ENCODE results near the gene CAMK2G. TPM values are rescaled to one million over a fixed set of nuclear protein-coding genes. Genes with fewer than 3 reads are reported as not detected.
"Not testable (repeated sequence)": the region's sequence is repeated elsewhere in the genome, so short reads cannot be mapped to it uniquely, and the experiment has no call there.

CAMK2G gene
- total RNA-seq: 10 to 100 TPM; 26.2 to 39.7 TPM

DNA sequence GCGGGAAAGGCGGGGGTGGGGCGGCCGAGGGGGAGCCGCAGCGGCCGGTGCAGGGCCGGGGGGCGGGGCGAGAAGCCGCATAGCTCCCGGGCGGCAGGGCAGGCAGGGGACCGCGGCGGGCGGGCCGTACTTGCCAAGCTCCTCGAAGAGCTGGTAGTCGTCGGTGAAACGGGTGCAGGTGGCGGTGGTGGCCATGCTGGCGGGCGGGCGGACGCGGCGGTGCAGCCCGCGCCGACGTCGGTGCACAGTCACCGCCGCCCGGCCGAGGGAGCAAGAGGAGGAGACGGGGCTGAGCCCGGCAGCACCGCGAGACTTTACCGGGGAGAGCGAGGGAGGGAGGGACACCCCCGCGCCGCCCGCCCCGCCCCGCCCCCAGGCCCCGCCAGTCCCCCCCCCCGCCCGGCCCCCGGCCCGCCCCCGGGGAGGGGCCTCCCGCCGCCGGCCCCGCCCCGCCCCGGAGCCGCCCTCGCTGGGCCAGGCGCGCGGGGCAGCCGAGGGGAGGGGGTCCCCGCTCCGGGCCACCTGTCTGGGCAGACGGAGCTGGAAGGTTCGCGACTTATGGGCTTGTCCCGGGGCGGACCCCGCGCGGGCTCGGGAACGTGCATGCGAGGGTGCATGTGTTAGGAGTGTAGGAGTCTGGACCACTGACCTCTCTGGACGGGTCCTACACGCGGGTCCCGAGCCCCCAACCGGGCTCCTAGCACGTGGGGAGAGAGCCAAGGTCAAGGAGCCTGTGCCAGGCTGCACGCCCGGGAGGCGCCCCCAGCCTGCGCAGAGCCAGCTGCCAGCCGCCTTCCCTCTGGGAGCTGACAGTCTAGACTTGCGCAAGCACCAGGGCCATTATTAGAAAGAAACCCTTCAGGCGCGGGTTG is at the start of gene CAMK2G:
CAMK2G (minus strand) TSS at position 289 of the 872 bp plus-strand sequence; CDS start at position 195, 94 bp downstream.
- peak; percentile 78 to 86 for DNase-seq (ENCODE audit: low spot score in 2 of 2)
- H3K9me3 Mint-ChIP-seq: no peaks in the 10 kb centered on the region
- ATAC-seq: peak; percentile 90 to 91
- peak within 1 kb of the TSS; percentile 81 to 84 for H3K27ac Mint-ChIP-seq
- peaks cover 10 to 13% of the 10 kb centered on the region in 2 donors for H3K36me3 Mint-ChIP-seq

DNA sequence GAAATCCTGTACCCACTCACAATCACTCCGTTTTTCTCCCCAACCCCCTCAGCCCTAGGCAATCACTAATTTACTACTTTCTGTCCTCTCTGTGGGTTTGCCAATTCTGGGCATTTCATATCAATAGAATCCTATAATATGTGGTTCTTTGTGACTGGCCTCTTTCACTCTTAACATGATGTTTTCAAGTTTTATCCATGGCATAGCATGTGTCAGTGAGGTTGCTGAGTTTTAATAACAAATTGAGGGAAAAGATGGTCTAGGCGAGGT is 48.4 kb upstream of the CAMK2G start:
- DNase-seq (ENCODE audit: low spot score in 2 of 2) (no peak), ATAC-seq (peak; percentile 23 to 68)
- Mint-ChIP-seq H3K36me3 (peaks cover 0 to 6% of the 10 kb centered on the region in 2 donors), H3K27ac (no peak overlapping the region), H3K9me3 (no peaks in the 10 kb centered on the region)

DNA sequence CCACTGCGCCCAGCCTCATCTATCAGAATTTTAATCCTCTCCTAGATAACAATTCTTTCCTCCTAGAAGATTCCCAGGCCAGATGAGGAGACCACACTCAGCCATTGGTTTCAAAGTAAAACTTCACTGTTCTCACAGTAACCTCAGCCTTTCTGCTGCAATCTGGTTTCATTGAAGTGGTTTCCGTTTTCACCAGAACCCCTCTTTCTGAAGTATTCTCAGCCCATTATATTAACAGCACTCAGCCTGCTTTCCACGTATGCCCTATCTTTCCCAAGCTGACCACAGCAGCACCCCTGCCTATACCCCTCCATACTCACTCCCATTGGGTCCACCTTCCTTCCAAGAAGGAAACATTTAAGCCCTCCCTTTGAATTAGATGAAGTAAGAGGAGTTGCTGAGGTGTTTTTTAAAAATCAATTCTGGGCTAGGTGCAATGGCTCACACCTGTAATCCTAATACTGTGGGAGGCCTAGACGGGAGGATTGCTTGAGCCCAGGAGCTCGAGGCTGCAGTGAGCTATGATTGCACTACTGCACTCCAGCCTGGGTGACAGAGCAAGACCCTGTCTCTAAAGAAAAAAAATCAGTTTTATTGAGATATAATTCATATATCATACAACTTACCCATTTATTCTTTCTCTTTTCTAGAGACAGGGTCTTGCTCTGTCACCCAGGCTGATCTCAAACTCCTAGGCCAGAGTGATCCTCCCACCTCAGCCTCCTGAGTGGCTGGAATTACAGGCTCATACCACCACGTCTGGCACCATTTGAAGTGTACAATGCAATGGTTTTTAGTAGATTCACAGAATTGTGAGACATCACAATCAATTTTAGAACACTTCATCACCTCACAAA is 47.9 kb upstream of the CAMK2G start:
- Mint-ChIP-seq H3K9me3 (no peaks in the 10 kb centered on the region), H3K27ac (no peak overlapping the region), H3K36me3 (peaks cover 0 to 6% of the 10 kb centered on the region in 2 donors)
- DNase-seq (ENCODE audit: low spot score in 2 of 2) (peak in 1 of 2 donors; percentile 22), ATAC-seq (peak; percentile 83)

DNA sequence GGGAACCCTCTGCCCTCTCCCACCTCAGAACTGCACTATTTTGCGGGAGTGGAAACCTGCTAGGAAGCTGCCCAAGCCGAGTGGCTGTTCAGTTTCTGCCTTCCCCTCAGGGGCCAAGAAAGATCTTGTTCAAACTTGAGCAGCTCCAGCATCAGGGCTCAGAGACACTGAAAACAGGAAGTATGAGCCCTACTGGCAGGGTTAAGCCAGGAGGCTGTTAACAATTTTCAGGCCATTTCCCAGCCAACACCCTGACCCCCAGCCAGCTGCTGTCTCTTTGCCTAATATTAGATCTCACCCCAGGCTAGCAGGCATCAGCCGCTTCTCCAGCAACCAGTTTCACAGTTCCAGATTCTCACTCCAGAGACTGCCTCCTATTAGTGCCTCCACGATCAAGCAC is 45.7 kb upstream of the CAMK2G start:
- peaks cover 0 to 6% of the 10 kb centered on the region in 2 donors for H3K36me3 Mint-ChIP-seq
- DNase-seq (ENCODE audit: low spot score in 2 of 2) (no peak), ATAC-seq (no peak)
- H3K27ac Mint-ChIP-seq: no peak overlapping the region
- no peaks in the 10 kb centered on the region for H3K9me3 Mint-ChIP-seq

DNA sequence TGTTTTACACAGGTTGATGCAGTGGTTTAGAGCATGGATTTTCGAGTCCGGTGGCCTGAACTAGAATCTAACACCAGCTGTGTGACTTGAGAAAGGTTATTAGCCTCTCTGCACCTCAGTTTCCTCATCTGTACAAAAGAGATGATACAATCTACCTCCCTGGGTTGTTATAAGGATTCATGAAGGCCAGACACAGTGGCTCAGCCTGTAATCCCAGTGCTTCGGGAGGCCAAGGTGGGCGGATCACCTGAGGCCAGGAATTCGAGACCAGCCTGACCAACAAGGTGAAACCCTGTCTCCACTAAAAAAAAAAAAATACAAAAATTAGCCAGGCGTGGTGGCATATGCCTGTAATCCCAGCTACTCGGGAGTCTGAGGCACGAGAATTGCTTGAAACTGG is 45.1 kb upstream of the CAMK2G start:
- H3K27ac Mint-ChIP-seq; DNase-seq (ENCODE audit: low spot score in 2 of 2); H3K36me3 Mint-ChIP-seq; ATAC-seq; H3K9me3 Mint-ChIP-seq: not testable (repeated sequence)

DNA sequence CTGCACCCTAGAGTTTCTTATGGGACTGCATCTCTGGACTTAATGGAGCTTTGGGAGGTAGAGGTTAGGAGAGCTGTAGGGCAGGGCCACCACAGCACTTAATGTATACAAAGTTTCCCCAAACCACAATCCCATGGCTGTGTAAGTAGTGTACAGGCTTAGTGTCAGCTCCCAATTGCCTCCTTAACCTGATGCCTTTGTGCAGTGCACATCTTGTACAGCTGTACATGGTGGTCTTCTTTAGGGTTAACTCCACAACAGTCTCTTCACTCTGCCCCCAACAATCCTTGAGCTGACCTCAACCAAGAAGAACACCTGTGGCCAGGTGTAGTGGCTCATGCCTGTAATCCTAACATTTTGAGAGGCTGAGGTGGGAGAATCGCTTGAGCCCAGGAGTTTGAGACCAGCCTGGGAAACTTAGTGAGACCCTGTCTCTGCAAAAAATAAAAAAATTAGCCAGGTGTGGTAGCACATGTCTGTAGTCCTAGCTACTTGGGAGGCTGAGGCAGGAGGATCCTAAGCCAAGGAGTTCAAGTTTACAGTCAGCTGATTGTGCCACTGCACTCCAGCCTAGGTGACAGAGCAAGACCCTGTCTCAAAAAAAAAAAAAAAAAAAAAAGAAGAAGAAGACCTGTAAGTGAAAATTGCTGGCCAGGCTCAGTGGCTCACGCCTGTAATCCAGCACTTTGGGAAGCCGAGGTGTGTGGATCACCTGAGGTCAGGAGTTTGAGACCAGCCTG is 43.4 kb upstream of the CAMK2G start:
- ATAC-seq: no peak
- Mint-ChIP-seq H3K27ac (no peak overlapping the region), H3K36me3 (peaks cover 0 to 6% of the 10 kb centered on the region in 2 donors), H3K9me3 (no peaks in the 10 kb centered on the region)
- DNase-seq (ENCODE audit: low spot score in 2 of 2): no peak

DNA sequence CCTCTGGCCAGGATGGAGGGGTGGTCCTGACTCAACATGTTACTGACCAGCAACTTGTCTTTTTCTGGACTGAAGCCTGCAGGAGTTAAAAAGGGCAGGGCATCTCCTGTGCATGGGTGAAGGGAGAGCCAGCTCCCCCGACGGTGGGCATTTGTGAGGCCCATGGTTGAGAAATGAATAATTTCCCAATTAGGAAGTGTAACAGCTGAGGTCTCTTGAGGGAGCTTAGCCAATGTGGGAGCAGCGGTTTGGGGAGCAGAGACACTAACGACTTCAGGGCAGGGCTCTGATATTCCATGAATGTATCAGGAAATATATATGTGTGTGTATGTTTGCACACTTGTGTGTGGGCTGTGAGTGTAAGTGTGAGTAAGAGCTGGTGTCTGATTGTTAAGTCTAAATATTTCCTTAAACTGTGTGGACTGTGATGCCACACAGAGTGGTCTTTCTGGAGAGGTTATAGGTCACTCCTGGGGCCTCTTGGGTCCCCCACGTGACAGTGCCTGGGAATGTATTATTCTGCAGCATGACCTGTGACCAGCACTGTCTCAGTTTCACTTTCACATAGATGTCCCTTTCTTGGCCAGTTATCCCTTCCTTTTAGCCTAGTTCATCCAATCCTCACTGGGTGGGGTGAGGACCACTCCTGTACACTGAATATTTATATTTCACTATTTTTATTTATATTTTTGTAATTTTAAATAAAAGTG is 42.6 kb upstream of the CAMK2G start:
- no peak for DNase-seq (ENCODE audit: low spot score in 2 of 2)
- Mint-ChIP-seq H3K36me3 (peaks cover 0 to 6% of the 10 kb centered on the region in 2 donors), H3K27ac (no peak overlapping the region), H3K9me3 (no peaks in the 10 kb centered on the region)
- ATAC-seq: no peak

DNA sequence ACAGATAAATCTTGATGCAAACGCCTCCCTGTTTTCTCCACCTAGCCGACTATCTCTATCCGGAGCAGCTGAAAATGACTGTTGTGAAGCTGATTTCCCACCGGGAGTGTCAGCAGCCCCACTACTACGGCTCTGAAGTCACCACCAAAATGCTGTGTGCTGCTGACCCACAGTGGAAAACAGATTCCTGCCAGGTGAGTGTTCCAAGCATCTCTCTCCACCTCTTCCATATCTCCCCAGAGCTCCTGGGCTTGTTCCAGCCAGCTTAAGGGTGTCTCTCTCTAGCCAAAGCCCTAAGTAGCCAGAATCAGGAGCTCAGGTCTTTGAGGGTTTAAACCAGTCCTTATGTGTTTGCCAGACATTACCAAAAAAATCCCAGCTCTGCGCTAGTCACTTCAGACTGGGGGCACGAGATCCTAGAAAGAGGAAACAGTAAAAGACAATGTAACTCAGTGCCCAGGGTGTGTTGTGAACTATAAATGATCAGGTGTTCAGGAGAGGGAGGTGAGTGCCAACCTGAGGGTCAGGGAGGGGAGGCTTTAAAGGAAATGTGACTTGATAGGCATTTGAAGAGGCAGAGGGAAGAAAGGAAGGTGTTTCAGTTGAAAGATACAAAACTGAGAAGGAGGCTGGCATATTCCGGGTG is 41.0 kb upstream of the CAMK2G start:
- H3K27ac Mint-ChIP-seq: no peak overlapping the region
- ATAC-seq (no peak), DNase-seq (ENCODE audit: low spot score in 2 of 2) (no peak)
- no peaks in the 10 kb centered on the region for H3K9me3 Mint-ChIP-seq
- H3K36me3 Mint-ChIP-seq: peaks cover 0 to 6% of the 10 kb centered on the region in 2 donors

DNA sequence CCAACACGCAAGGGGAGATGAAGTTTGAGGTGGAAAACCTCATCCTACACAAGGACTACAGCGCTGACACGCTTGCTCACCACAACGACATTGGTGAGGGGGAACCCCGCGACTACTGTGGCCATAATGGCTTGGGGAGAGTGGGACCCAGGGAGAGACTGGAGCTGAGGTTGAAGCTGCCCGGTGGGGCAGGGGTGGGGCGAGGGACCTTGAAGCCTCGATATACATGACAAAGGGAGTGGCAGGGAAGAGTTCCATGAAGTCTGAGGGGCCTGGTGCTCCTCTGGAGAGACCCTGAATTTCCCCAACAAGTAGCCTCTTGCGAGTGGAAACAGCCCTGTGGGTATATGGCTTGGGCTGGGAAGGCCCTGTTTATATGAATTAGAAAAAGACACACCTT is 39.7 kb upstream of the CAMK2G start:
- no peak overlapping the region for H3K27ac Mint-ChIP-seq
- no peaks in the 10 kb centered on the region for H3K36me3 Mint-ChIP-seq
- no peak for ATAC-seq
- no peak for DNase-seq (ENCODE audit: low spot score in 2 of 2)
- no peaks in the 10 kb centered on the region for H3K9me3 Mint-ChIP-seq

DNA sequence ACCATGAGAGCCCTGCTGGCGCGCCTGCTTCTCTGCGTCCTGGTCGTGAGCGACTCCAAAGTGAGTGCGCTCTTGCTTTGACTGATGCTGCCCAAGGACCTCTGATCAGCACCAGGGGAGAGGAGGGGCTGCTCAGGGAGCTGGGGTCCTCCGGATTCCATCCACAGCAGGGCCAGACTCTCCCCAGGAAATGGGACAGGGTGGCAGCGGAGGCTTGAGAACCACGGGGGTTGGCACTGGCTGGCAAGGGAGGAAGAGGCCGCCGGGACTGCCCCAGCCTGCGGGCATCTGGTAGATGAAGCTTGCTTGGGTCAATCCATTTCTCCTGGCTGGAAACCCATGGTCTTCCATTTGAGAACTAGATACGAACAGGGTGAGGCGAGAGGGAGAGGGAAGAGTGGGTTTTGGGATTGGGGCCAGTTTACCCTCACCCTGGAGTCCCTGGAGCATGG is 37.2 kb upstream of the CAMK2G start:
- Mint-ChIP-seq H3K36me3 (no peaks in the 10 kb centered on the region), H3K27ac (no peak overlapping the region), H3K9me3 (no peaks in the 10 kb centered on the region)
- ATAC-seq (no peak), DNase-seq (ENCODE audit: low spot score in 2 of 2) (peak in 1 of 2 donors; percentile 28)

DNA sequence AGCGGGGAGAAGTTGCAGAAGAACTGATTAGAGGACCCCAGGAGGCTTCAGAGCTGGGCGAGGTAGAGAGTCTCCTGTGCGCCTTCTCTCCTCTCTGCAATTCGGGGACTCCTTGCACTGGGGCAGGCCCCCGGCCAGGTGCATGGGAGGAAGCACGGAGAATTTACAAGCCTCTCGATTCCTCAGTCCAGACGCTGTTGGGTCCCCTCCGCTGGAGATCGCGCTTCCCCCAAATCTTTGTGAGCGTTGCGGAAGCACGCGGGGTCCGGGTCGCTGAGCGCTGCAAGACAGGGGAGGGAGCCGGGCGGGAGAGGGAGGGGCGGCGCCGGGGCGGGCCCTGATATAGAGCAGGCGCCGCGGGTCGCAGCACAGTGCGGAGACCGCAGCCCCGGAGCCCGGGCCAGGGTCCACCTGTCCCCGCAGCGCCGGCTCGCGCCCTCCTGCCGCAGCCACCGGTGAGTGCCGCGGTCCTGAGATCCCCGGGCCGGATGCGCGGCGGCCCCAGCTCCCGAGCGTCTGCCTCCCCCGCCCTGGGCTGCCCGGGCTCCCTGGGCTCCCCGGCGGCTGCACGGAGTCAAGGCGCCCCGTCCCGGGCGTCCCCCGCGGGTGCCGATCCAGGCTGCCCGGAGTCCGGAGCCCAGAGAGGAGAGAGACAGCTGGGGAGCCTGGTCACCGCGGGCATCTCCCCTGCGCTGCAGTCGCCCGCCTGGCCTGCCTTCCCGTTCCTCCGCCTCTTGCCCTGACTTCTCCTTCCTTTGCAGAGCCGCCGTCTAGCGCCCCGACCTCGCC is 36.6 kb upstream of the CAMK2G start, which contains the start of gene PLAU:
PLAU (plus strand) TSS at position 369 of the 789 bp plus-strand sequence. CDS start 424 bp downstream, outside the sequence.
- Mint-ChIP-seq H3K27ac (no peak within 1 kb of the TSS), H3K36me3 (no peaks in the 10 kb centered on the region), H3K9me3 (no peaks in the 10 kb centered on the region)
- DNase-seq (ENCODE audit: low spot score in 2 of 2): peak in 1 of 2 donors; percentile 42
- peak; percentile 11 to 73 for ATAC-seq

DNA sequence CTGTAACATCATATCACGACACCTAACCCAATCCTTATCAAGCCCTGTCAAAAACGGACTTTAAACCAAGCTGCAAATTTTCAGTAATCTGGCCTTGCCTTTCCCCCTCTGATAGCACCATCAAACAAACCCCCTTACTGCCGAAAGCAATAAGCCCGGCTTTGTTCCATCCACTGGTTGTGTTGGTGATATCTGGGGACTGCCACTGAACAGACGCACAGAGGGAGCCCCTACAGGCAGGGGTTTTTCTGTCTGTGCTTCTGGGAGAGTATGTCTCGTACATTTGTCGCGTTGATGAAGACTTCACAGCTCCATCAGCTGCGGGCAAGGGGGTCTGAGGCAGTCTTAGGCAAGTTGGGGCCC is 36.0 kb upstream of the CAMK2G start:
- Mint-ChIP-seq H3K27ac (no peak overlapping the region), H3K36me3 (no peaks in the 10 kb centered on the region), H3K9me3 (no peaks in the 10 kb centered on the region)
- ATAC-seq (peak in 1 of 2 donors; percentile 19), DNase-seq (ENCODE audit: low spot score in 2 of 2) (no peak)

DNA sequence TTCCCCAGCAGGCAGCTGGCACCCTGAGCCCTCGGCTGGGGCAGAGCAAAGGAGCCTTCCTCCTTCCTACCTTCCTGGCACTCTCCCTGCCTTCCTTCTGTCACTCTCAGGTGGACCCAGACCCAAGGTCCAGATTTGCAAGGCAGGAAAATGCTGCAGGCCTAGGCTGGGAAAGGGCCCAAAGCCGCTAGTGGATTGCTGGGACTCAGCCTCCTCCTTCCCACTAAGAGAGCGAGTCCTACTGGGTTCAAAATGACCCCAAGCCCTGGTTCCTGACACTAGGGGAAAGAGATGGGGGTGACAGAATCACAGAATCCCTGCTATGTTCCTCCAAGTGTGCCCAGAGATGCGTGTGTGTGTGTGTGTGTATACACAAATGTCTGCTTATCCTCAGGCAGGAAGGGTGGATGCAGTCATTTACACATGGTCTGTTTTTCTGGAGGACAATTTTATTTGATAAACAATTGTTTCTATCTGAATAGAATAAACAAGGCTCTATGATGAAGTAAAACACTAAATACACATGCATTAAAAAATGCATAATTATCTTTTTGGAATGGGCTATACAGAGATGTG is 35.3 kb upstream of the CAMK2G start:
- Mint-ChIP-seq H3K9me3 (no peaks in the 10 kb centered on the region), H3K36me3 (no peaks in the 10 kb centered on the region), H3K27ac (no peak overlapping the region)
- no peak for ATAC-seq
- DNase-seq (ENCODE audit: low spot score in 2 of 2): no peak

DNA sequence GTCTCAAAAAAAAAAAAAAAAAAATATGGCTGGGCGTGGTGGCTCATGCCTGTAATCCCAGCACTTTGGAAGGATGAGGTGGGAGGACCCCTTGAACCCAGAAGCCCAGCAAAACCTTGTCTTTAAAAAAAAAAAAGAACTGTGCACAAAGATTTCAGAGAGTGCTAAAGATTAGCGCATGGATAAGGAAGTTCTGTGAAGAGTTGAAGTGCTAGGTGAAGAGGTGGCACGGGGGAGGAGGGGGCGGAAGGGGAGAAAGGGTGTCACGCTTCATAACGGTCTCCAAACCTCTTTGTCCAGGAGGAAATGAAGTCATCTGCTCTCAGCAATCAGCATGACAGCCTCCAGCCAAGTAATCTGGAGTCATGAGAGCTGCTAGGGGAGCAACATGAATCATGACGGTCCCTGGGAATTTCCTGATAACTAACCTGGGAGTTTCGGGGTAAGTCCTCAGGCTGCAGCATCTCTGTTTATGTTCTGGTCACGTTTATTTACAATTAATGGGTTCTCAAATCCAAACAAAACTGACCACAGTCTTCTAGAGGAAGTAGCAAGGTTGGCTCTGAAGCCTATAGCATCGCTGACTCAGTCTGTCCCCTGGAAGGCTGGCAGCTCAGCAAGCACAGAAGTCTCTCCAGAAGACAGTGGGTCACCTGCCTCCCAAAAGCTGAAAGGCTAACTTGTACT is 34.6 kb upstream of the CAMK2G start:
- DNase-seq (ENCODE audit: low spot score in 2 of 2) (peak in 1 of 2 donors; percentile 79), ATAC-seq (peak; percentile 67 to 94)
- Mint-ChIP-seq H3K36me3 (no peaks in the 10 kb centered on the region), H3K9me3 (no peaks in the 10 kb centered on the region), H3K27ac (peak overlapping the region in 1 of 2 donors; percentile 65)
